Inflammatory macrophage (primary cell): ENCODE results near the gene TCF7L2.

ENCODE experiments used
- DNase-seq, 2 donors: peaks; one replicate each; pipeline ENCODE4 v3.0.0-alpha.2; 2020 to 2022

The TCF7L2 gene

DNA sequence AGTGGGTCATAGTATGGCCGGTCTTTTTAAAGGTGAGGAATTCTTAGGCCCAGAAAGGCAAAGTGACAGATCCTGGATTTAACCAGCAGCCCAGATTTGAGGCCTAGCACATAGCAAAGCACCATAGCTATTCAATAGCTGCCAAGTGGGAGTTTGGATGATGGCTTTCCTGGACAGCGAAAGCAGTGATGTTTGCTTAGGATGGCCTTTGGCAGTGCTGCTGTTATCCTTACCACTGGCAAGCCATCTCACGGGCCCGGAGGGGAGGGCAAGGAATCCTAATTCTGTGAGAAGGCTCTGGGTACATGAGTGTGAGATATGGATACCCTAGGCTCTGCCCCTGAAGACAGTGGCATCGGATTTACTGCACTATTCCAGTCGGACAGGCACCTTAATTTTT lies 50.4 kb downstream of the TCF7L2 start:
- DNase-seq = no peak

DNA sequence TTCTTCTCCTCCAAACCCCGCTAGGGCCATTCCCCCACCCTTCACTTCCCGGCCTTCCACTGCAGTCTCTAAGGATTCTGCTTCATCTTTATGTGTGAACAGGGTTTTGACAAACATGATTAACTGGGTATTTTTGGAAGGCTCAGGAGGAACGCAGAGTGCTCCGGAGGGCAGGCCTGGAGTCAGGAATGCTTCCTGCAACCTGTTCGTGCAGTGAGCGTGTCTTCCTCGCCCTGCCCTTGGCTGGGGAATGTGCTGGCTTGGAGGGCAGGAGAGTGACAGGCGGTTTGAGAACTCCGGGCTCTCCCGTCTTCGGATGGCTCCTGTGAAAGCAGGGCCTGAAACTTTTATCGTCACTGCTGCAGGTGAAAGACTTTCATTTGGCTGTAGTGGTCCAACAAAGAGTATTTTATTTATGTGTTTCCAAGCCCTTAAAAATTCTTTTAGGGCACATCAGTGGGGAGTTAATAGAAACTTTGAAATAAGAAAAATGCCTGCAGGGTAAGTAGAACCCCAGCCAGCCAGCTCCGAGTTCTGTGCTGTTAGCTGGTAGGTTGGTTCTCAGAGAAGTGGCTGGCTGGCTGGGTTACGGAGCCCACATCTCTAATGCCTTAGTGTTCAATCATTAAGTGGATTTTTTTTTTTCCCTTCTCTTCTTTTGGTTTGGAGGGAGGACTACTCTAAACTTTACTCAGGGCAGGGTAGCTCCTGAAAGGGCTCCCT lies 51.0 kb downstream of the TCF7L2 start:
- DNase-seq = no peak

DNA sequence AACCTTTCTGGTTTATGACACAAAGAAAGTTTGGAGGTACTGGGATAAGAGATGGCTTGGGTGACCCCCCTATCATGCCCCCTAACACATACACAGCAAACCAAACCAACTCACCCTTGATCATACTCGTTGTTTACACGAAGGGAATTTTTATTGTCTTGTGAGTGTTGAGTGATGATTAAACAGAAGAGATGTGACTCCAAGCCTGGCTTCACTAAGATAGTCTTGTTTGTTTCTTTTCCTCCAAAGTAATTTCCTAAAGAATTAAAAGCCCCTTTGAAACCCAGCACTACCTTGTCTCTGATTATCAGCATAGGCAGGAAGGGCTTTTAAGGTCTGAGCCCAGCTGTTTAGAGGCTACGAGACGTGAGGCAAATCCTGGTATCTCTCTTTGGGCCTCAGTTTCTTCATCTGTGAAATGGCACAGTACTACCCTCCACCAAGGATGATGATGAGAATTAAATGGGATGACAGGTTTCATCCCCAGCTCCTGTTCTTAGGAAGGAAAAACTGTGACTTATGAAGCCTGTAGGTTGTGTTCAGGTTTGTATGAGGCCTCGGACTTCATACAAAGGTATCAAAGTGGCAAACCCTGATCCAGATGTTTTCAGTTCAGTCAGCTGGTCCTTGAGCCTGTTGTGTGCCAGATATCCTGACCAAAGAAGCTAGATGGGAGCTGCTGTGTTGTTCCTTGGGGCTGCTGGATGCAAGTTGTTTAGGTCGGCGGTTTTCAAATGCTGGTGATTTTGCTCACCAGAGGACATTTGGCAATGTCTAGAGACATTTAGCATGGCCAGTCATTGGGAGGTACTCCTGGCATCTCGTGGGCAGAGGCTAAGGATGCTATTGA lies 51.8 kb downstream of the TCF7L2 start:
- no peak for DNase-seq

DNA sequence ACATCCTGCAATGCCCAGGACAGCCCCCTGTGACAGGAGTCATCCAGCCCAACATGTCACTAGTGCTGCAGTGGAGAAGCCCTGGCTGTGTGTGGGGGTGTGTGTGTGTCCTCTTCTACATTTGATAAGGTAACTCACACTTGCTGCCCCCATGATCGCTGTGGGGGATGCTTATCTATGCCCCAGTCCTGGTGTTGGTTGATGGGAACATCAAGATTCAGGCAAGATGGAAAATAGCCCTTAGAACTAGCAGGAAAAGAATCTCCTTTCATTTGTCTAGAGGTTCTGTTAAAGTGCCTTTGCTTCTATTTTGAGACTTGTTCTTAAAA lies 52.4 kb downstream of the TCF7L2 start:
- no peak for DNase-seq

GRCh38 chr10:113003052-113003451 lies 53.0 kb downstream of the TCF7L2 start:
- DNase-seq = no peak

DNA sequence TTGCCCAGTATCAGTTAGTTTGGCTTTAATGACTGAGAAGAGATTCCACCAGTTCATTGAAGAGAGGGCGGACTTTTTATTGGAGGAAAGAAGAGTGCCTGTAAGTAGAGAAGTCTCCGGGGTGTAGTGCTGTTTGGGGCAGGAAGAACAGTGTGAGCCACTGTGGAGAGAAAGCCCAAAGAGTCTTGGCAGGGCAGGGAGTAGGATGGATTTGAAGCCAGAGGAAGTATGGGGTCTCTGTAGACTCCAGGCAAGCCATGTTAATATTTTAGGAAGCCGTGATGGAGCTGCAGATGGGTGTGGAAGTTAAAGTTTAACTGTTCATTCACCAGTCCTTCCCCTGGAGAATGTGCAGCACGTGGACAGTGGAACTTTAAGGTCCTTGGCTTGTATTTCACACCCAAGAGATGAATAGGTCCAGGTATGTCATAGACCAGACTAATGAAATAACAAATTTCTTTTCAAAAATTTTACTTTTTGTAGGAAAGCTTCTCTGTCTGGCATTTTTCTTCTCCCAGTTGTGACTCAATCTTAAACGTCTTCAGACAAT lies 54.1 kb downstream of the TCF7L2 start:
- DNase-seq = no peak

- no peak for DNase-seq
These were observed 55.3 kb downstream of the TCF7L2 start for GRCh38 chr10:113005380-113005779.

- DNase-seq = no peak
These were observed 56.8 kb downstream of the TCF7L2 start for GRCh38 chr10:113006656-113007342.

GRCh38 chr10:113007343-113007771 lies 57.3 kb downstream of the TCF7L2 start:
- no peak for DNase-seq

DNA sequence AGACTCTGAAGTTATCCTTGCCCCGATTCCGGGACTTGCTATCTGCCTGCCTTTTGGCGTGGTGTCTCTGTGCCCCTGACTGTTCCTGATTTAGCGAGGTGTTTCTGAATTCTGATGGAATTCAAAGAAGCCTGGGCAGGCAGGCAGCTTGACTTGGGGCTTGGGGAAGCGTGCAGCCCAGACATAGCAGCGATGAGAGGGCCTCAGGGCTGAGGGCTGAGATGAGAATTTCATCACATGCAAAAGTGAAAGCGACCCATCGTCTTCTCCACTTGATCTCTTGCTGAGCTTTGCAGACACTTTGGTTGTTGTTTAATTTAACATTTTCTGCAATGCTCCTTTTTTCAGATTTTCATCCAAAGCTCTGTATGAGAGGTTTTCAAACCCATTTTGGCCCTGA lies 57.8 kb downstream of the TCF7L2 start:
- DNase-seq = peak; percentile 35 to 40

DNA sequence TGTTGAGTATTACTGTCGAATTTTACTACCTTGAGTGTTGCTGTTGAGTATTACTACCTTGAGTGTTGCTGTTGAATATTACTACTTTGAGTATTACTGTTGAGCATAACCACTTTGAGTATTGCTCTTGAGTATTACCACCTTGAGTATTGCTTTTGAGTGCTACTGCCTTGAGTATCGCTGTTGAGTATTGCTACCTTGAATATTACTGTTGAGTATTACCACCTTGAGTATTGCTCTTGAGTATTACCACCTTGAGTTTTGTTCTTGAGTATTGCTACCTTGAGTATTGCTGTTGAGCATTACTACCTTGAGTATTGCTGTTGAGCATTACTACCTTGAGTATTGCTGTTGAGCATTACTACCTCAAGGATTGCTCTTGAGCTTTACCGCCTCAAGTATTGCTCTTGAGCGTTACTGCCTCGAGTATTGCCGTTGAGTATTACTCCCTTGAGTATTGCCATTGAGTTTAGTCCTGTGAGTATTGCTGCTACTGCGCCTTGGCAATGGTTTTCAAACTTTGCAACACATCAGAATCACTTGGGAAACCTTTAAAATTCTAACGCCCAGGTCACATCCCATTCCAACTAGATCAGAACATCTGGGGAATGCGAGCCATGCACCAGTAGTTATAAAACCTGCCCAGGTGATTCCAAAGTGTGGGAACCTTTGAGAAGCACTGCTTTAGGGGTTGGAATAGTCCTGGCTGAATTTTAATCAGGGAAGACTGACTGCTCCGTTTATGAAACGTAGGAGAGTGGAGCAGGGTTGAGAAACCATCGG lies 61.7 kb downstream of the TCF7L2 start:
- no peak for DNase-seq

DNA sequence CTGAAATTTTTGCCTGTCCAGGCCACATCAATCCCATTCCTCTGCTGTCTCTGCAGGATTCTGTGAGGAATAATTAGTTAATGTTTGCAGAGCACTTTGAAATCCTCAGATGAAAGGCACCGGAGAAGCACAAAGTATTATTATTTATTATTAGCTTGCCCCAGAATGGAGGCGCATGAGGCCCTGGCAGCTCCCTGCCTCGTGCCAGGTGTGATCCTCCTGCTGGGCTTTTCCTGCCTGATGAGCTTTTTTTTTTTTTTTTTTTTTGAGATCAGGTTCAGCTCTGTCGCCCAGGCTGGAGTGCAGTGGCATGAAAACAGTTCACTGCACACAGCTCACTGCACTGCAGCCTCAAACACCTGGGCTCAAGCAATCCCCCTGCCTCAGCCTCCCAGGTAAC lies 65.2 kb downstream of the TCF7L2 start:
- DNase-seq = no peak

DNA sequence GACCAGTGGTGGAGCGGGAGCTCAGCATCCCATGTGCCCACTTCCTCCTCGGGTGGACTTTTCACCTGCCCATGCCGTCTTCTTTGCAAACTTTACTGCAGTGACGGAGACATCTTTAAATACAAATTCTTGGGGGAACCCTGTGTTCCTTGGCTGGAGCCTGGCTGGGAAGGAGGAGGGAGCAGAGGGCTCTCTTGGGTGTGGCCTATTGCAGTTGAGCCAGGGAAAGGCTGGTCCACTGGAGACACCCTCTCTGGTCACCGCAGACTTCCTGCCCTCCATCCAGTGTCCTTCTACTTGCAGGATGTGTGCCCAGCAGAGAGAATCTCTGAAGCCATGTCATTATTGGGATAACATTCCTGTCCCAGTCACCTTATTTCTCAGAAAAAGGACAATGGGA lies 67.3 kb downstream of the TCF7L2 start:
- no peak for DNase-seq

DNA sequence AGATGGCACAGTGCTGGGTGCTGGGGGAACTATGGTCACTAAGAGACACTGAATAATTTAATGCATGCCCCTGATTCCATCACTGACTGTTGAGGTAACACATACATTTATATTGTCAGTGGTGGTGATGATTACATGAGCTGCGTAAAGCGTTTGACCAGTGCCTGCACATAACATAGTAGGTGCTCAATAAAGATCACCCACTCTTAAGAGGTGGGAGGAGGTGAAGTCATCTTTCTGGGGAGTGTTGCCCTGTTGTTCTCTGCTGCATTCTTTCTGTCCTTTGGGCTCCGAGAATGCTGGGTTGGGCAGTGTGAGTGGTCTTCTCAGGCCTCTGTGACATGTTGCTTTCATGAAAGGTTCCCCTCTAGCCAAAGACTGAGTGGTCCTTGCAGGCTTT lies 68.0 kb downstream of the TCF7L2 start:
- no peak for DNase-seq

GRCh38 chr10:113019096-113019495 lies 69.0 kb downstream of the TCF7L2 start:
- DNase-seq = no peak

DNA sequence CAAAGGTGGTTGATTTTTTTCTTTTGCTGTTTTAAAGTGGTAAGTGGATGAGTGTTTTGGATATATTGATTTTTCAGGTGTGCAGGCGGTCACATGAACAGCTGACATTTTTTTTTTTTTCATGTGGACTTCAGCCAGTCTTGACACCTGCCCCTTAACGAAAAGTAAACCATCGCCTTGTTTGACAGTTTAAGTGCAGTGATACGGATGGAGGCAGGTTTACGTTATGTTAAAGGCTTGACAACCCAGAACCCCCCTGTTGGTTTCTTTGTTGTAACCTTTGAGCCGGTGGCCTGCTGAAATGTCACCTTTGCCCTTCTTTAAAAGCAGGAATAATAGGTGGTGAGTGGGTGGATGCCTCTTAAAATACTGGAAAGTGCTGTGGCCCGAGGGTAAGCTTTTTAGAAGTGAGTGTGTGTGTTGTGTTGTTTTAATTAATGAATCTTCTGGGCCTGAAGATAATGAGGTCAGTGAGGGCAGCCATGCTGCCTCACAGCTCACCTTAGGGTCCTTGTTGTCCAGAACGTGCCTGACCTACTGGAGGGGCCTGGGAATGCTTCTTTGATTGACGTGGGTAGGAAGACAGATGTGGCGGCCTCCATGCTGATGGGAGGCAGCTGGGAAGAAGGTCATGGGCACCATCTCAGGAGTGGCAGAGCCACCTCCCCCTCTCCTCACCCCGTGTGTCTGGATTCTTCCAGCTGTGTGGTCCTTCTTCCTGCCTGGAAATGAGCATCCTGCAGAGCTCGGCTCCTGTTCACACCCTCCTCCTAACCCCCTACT lies 69.8 kb downstream of the TCF7L2 start:
- DNase-seq = no peak

DNA sequence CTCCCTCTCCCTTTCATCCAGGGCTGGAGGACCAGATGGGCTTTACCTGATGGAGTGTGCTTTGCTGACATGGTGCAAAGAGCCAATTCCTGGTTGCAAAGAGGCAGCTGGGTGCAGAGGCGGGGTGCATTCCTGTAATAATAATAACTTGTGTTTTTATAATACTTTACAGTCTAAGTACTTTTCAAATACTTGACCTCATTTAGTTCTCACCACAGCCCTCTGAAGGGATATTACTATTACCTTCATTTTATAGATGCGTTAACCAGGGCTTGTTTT lies 70.4 kb downstream of the TCF7L2 start:
- no peak for DNase-seq

GRCh38 chr10:113020838-113021237 lies 70.8 kb downstream of the TCF7L2 start:
- no peak for DNase-seq

- no peak for DNase-seq
These were observed 71.4 kb downstream of the TCF7L2 start for GRCh38 chr10:113021268-113022040.

DNA sequence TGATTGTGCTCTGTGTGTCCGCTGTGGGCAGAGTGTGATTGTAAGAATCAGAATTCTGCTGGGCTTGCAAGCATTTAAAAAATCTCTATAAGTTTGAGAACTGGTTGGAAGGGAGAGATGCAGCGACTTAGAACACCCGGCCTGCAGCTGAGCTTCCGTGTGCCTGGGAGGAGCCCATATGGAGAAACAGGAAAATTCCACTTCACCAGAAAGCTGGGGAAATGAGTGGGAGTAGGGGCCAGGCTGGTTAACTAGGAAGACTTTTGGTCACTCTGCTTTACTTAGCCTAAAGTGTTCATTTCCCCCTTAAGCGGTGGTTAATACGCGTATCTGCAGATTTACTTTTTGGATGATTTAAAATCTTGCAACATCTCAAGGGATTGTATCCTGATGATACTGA lies 72.2 kb downstream of the TCF7L2 start:
- DNase-seq = no peak

DNA sequence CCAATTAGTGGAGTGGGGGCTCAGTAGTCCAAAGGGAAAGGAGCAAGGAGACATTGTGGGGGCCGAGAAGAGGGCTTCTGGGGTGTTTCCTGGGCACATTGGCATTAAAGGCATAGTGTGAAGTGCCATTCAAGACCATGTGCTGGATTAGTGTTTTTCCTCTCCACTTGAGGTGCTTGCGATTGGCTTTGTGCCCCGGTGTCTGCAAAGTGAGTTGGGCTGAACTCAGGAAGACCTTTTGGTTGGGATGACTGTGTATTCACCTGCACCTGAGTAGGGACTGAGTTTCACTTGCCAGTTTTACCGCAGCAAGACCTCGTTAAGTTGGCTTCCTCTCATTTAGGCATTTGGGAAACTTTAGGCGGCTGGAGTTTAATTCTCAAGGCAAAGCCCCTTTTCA lies 73.0 kb downstream of the TCF7L2 start:
- no peak for DNase-seq
